HG02759 (cell line): ENCODE measurements around the gene SLCO4A1.

Source experiments
- ATAC-seq: cut with Tn5 transposase; IDR thresholded peaks from one replicate; pipeline ENCODE4 v1.9.1; 2021; ENCODE audit warnings: mild to moderate bottlenecking, moderate library complexity; ENCODE audit not compliant: unreplicated experiment

The SLCO4A1 gene

GRCh38 chr20:62650551-62651284 is 8.4 kb downstream of the SLCO4A1 start:
- ATAC-seq: no peak

- ATAC-seq: peak; percentile 54
Measured at GRCh38 chr20:62651285-62652021, 9.2 kb downstream of the SLCO4A1 start.

- ATAC-seq: peak; percentile 69
Measured at GRCh38 chr20:62652041-62652893, 10.0 kb downstream of the SLCO4A1 start.

GRCh38 chr20:62652894-62653305 is 10.6 kb downstream of the SLCO4A1 start:
- no peak for ATAC-seq

- no peak for ATAC-seq
Measured at GRCh38 chr20:62653373-62653772, 11.1 kb downstream of the SLCO4A1 start.

GRCh38 chr20:62653951-62654685 is 11.8 kb downstream of the SLCO4A1 start:
- ATAC-seq: no peak

GRCh38 chr20:62655282-62656196 is 13.2 kb downstream of the SLCO4A1 start:
- ATAC-seq: no peak

- no peak for ATAC-seq
Measured at GRCh38 chr20:62656197-62656918, 14.1 kb downstream of the SLCO4A1 start.

GRCh38 chr20:62656919-62657588 is 14.8 kb downstream of the SLCO4A1 start:
- ATAC-seq: no peak

GRCh38 chr20:62657589-62657942 is 15.3 kb downstream of the SLCO4A1 start:
- ATAC-seq: no peak

GRCh38 chr20:62657956-62658355 is 15.7 kb downstream of the SLCO4A1 start:
- ATAC-seq: no peak

GRCh38 chr20:62658593-62659178 is 16.4 kb downstream of the SLCO4A1 start:
- no peak for ATAC-seq

- no peak for ATAC-seq
Measured at GRCh38 chr20:62659488-62660239, 17.4 kb downstream of the SLCO4A1 start.

- no peak for ATAC-seq
Measured at GRCh38 chr20:62660240-62660615, 17.9 kb downstream of the SLCO4A1 start.

GRCh38 chr20:62660768-62661167 is 18.5 kb downstream of the SLCO4A1 start:
- ATAC-seq: no peak

GRCh38 chr20:62661647-62662046 is 19.3 kb downstream of the SLCO4A1 start:
- ATAC-seq: no peak

- no peak for ATAC-seq
Measured at GRCh38 chr20:62662422-62662821, 20.1 kb downstream of the SLCO4A1 start.
